HG02970 (cell line): Measurements from ENCODE around the gene MUC4.
"Not testable (repeated sequence)": the region's sequence is repeated elsewhere in the genome, so short reads cannot be mapped to it uniquely, and the experiment has no call there.

Experiments used
- ATAC-seq: cut with Tn5 transposase; IDR thresholded peaks from one replicate; pipeline ENCODE4 v1.9.1; 2021; ENCODE audit warnings: mild to moderate bottlenecking, moderate library complexity, moderate number of reproducible peaks; ENCODE audit not compliant: unreplicated experiment, low FRiP score

MUC4 gene

GRCh38 chr3:195794708-195795107 is 17.0 kb downstream of the MUC4 start:
- ATAC-seq, result no peak

GRCh38 chr3:195792621-195793020 is 19.1 kb downstream of the MUC4 start:
- not testable (repeated sequence) for ATAC-seq

- ATAC-seq, result no peak
Measured at GRCh38 chr3:195790901-195791300, 20.8 kb downstream of the MUC4 start.

GRCh38 chr3:195788711-195789581 is 22.8 kb downstream of the MUC4 start:
- ATAC-seq, result no peak

- not testable (repeated sequence) for ATAC-seq
Measured at GRCh38 chr3:195785781-195786405, 25.8 kb downstream of the MUC4 start.

GRCh38 chr3:195784031-195784430 is 27.7 kb downstream of the MUC4 start:
- ATAC-seq, result not testable (repeated sequence)

GRCh38 chr3:195781236-195781635 is 30.5 kb downstream of the MUC4 start:
- ATAC-seq, result not testable (repeated sequence)

GRCh38 chr3:195777975-195778374 is 33.8 kb downstream of the MUC4 start:
- no peak for ATAC-seq

- ATAC-seq, result no peak
Measured at GRCh38 chr3:195774917-195775316, 36.8 kb downstream of the MUC4 start.

GRCh38 chr3:195773956-195774537 is 37.7 kb downstream of the MUC4 start:
- ATAC-seq, result no peak

GRCh38 chr3:195771646-195772300 is 40.0 kb downstream of the MUC4 start:
- ATAC-seq, result no peak

GRCh38 chr3:195770841-195771645 is 40.7 kb downstream of the MUC4 start:
- ATAC-seq, result not testable (repeated sequence)

GRCh38 chr3:195770081-195770840 is 41.5 kb downstream of the MUC4 start:
- ATAC-seq, result no peak

- ATAC-seq, result no peak
Measured at GRCh38 chr3:195769551-195769950, 42.2 kb downstream of the MUC4 start.

- no peak for ATAC-seq
Measured at GRCh38 chr3:195768831-195769303, 42.9 kb downstream of the MUC4 start.

- ATAC-seq, result no peak
Measured at GRCh38 chr3:195768414-195768813, 43.3 kb downstream of the MUC4 start.

GRCh38 chr3:195767792-195768191 is 43.9 kb downstream of the MUC4 start:
- no peak for ATAC-seq

GRCh38 chr3:195766671-195767070 is 45.1 kb downstream of the MUC4 start:
- no peak for ATAC-seq
